H1 (cell line): ENCODE results near the gene ARTN. TPM values are rescaled to one million over a fixed set of nuclear protein-coding genes. Genes with fewer than 3 reads are reported as not detected.

Experiments used
- CTCF ChIA-PET: fragments of 300-600 bp; sonication (Branson Sonifier 250); formaldehyde crosslinking; loops from one replicate; lab custom pipeline; 2021; ENCODE audit not compliant: partially characterized antibody; lab: Charles Lee
- POLR2A ChIA-PET: fragments of 300-600 bp; sonication (Branson Sonifier 250); formaldehyde crosslinking; loops from one replicate; lab custom pipeline; 2021; ENCODE audit warnings: inconsistent platforms; ENCODE audit not compliant: partially characterized antibody; lab: Charles Lee
- DNase-seq, 2 experiments: peaks; one replicate each; pipeline versions ENCODE4 v3.0.0 to v3.0.0-alpha.2; 2010 to 2022; ENCODE audit warnings: low spot score in 2 of 2, low read depth in 1 of 2, mixed read lengths in 1 of 2
- FAIRE-seq: peaks from 2 replicates; lab custom pipeline; 2011; peaks lifted over from hg19 to GRCh38; lab: Jason Lieb, UNC
- H2AFZ ChIP-seq: 2 replicates; pipeline ENCODE4 v1.8.1; 2012; ENCODE audit warnings: low read length, inconsistent platforms
- H2AK5ac ChIP-seq: 2 replicates; pipeline ENCODE4 v1.6.1; 2013; ENCODE audit warnings: low read depth, low read length
- H2BK120ac ChIP-seq: replicated peaks from 2 replicates; pipeline ENCODE3; 2013; ENCODE audit warnings: low read depth, low read length, inconsistent platforms
- H2BK12ac ChIP-seq: 2 replicates; pipeline ENCODE4 v1.6.1; 2013; ENCODE audit warnings: low read depth, low read length
- H2BK15ac ChIP-seq: 2 replicates; pipeline ENCODE4 v1.6.1; 2013; ENCODE audit warnings: low read length
- H2BK20ac ChIP-seq: 2 replicates; pipeline ENCODE4 v1.6.1; 2013; ENCODE audit warnings: low read length
- H2BK5ac ChIP-seq: 2 replicates; pipeline ENCODE4 v1.6.1; 2013; ENCODE audit warnings: low read depth, low read length
- H3K14ac ChIP-seq: 2 replicates; pipeline ENCODE4 v1.6.1; 2013; ENCODE audit warnings: inconsistent platforms; ENCODE audit not compliant: insufficient read length
- H3K18ac ChIP-seq: 2 replicates; pipeline ENCODE4 v1.6.1; 2013; ENCODE audit warnings: low read length; ENCODE audit errors: extremely low read depth
- H3K23ac ChIP-seq: 2 replicates; pipeline ENCODE4 v1.6.1; 2013; ENCODE audit warnings: inconsistent platforms; ENCODE audit not compliant: insufficient read length
- H3K23me2 ChIP-seq: 2 replicates; pipeline ENCODE4 v1.6.1; 2013; ENCODE audit warnings: low read depth, low read length
- H3K27ac ChIP-seq: 2 replicates; pipeline ENCODE4 v1.6.1; 2011; ENCODE audit warnings: low read depth, low read length, inconsistent platforms
- H3K27me3 ChIP-seq, 4 experiments: replicated peaks in 1 of 4; 1 replicate in 1 of 4; 2 replicates in 3 of 4; pipeline versions ENCODE4 v1.6.1 to v1.8.1; 2011 to 2013; ENCODE audit warnings: low read length in 3 of 4, mild to moderate bottlenecking in 3 of 4, inconsistent platforms in 2 of 4, mixed read lengths in 2 of 4, moderate library complexity in 1 of 4; ENCODE audit not compliant: control insufficient read depth in 3 of 4, insufficient read depth in 3 of 4; ENCODE audit errors: extremely low read depth in 1 of 4
- H3K36me3 ChIP-seq, 4 experiments: 2 replicates each; pipeline versions ENCODE4 v1.6.1 to v1.8.1; 2011 to 2013; ENCODE audit warnings: mild to moderate bottlenecking in 4 of 4, low read length in 3 of 4, moderate library complexity in 2 of 4, control low read depth in 1 of 4, inconsistent platforms in 1 of 4; ENCODE audit not compliant: insufficient read depth in 4 of 4, control insufficient read depth in 2 of 4
- H3K4ac ChIP-seq: replicated peaks from 2 replicates; pipeline ENCODE3; 2013; ENCODE audit warnings: low read length, low read depth, mixed read lengths, inconsistent platforms; ENCODE audit not compliant: insufficient read length
- H3K4me1 ChIP-seq, 4 experiments: replicated peaks in 1 of 4; 1 replicate in 1 of 4; 2 replicates in 3 of 4; pipeline versions ENCODE4 v1.6.1 to v1.8.1; 2011 to 2013; ENCODE audit warnings: low read length in 3 of 4, inconsistent platforms in 2 of 4, mixed read lengths in 1 of 4; ENCODE audit not compliant: insufficient read depth in 4 of 4, control insufficient read depth in 3 of 4
- H3K4me2 ChIP-seq, 2 experiments: 2 replicates each; pipeline versions ENCODE4 v1.6.1 to v1.8.1; 2011 to 2013; ENCODE audit warnings: low read depth in 2 of 2, low read length in 2 of 2, control low read depth in 1 of 2, inconsistent platforms in 1 of 2, mild to moderate bottlenecking in 1 of 2; ENCODE audit not compliant: insufficient read depth in 1 of 2
- H3K4me3 ChIP-seq, 4 experiments: fragments of 200-600, 300-600 bp in 1 of 4; sonication (generic), shearing (Covaris generic), sonication (Bioruptor Twin) in 1 of 4; 2 replicates each; pipeline versions ENCODE4 v1.5.1 to v1.8.1; 2011 to 2016; ENCODE audit warnings: low read length in 4 of 4, low read depth in 3 of 4, control low read depth in 2 of 4, inconsistent platforms in 2 of 4, mild to moderate bottlenecking in 2 of 4, mixed read lengths in 1 of 4, moderate library complexity in 1 of 4; ENCODE audit not compliant: insufficient read depth in 2 of 4; ENCODE audit errors: extremely low read depth in 1 of 4
- H3K56ac ChIP-seq: replicated peaks from 2 replicates; pipeline ENCODE3; 2013; ENCODE audit warnings: low read depth, mild to moderate bottlenecking, mixed read lengths, low read length, inconsistent platforms; ENCODE audit not compliant: insufficient read length
- H3K79me1 ChIP-seq: 2 replicates; pipeline ENCODE4 v1.6.1; 2013; ENCODE audit warnings: low read depth, low read length, control low read depth
- H3K79me2 ChIP-seq, 2 experiments: 2 replicates each; pipeline versions ENCODE4 v1.6.1 to v1.8.1; 2012 to 2013; ENCODE audit warnings: low read length in 2 of 2, mild to moderate bottlenecking in 2 of 2, inconsistent platforms in 1 of 2; ENCODE audit not compliant: insufficient read depth in 2 of 2, control insufficient read depth in 1 of 2
- H3K9ac ChIP-seq, 4 experiments: replicated peaks in 1 of 4; 1 replicate in 1 of 4; 2 replicates in 3 of 4; pipeline versions ENCODE4 v1.6.1 to v1.8.1; 2011 to 2013; ENCODE audit warnings: low read depth in 3 of 4, low read length in 3 of 4, control low read depth in 2 of 4, mild to moderate bottlenecking in 2 of 4, moderate library complexity in 2 of 4, inconsistent platforms in 1 of 4; ENCODE audit errors: extremely low read depth in 1 of 4
- H3K9me3 ChIP-seq, 2 experiments: 2 replicates each; pipeline versions ENCODE4 v1.6.1 to v1.8.1; 2012 to 2013; ENCODE audit warnings: mild to moderate bottlenecking in 2 of 2, moderate library complexity in 2 of 2, control low read depth in 1 of 2, inconsistent platforms in 1 of 2, low read depth in 1 of 2, low read length in 1 of 2, mixed read lengths in 1 of 2; ENCODE audit not compliant: insufficient read depth in 2 of 2
- H4K20me1 ChIP-seq, 2 experiments: replicated peaks in 1 of 2; 2 replicates each; pipeline versions ENCODE3 to v1.8.1; 2011 to 2013; ENCODE audit warnings: inconsistent platforms in 2 of 2, low read length in 2 of 2, mild to moderate bottlenecking in 1 of 2; ENCODE audit not compliant: insufficient read depth in 2 of 2, control insufficient read depth in 1 of 2
- H4K5ac ChIP-seq: 2 replicates; pipeline ENCODE4 v1.6.1; 2013; ENCODE audit warnings: low read length, low read depth, mixed read lengths, inconsistent platforms; ENCODE audit not compliant: insufficient read length
- H4K8ac ChIP-seq: 2 replicates; pipeline ENCODE4 v1.8.0; 2013; ENCODE audit warnings: mild to moderate bottlenecking, moderate library complexity, low read length, inconsistent platforms; ENCODE audit not compliant: insufficient read depth; ENCODE audit errors: extremely low read depth
- H4K91ac ChIP-seq: replicated peaks from 2 replicates; pipeline ENCODE3; 2013; ENCODE audit warnings: low read length, mixed read lengths, inconsistent platforms; ENCODE audit not compliant: insufficient read length
- CBX5 ChIP-seq: fragments of 300-800, 300-1000 bp; sonication (generic); IDR thresholded peaks from 2 replicates; pipeline ENCODE4 v1.7.1; 2016; ENCODE audit warnings: antibody characterized with exemption, low read length, low read depth
- CHD1 ChIP-seq: IDR thresholded peaks from 2 replicates; pipeline ENCODE4 v1.6.1; 2012; ENCODE audit warnings: low read depth, low read length, improper control_type of control experiment
- CTBP2 ChIP-seq: IDR thresholded peaks from 2 replicates; pipeline ENCODE4 v1.7.0; 2011; ENCODE audit warnings: borderline replicate concordance, mild to moderate bottlenecking, moderate library complexity, mixed read lengths, low read length; ENCODE audit not compliant: insufficient read depth, insufficient read length
- GABPA ChIP-seq: IDR thresholded peaks from 2 replicates; pipeline ENCODE4 v1.6.1; 2011; ENCODE audit warnings: mild to moderate bottlenecking, low read length, moderate library complexity, borderline replicate concordance; ENCODE audit not compliant: insufficient read depth
- KDM4A ChIP-seq: IDR thresholded peaks from one replicate; pipeline ENCODE4 v1.7.1; 2012; ENCODE audit warnings: low read depth, mild to moderate bottlenecking, moderate library complexity, low read length, inconsistent platforms; ENCODE audit not compliant: severe bottlenecking
- NANOG ChIP-seq: IDR thresholded peaks from 2 replicates; pipeline ENCODE4 v1.6.1; 2011; ENCODE audit warnings: low read length, low read depth, mild to moderate bottlenecking, inconsistent platforms; ENCODE audit not compliant: insufficient read depth, poor library complexity, severe bottlenecking
- RBBP5 ChIP-seq: IDR thresholded peaks from 2 replicates; pipeline ENCODE4 v1.7.1; 2012; ENCODE audit warnings: low read depth, mild to moderate bottlenecking, inconsistent platforms, low read length, moderate library complexity, borderline replicate concordance
- SIN3A ChIP-seq, 2 experiments: IDR thresholded peaks in 1 of 2; conservative IDR thresholded peaks in 1 of 2; 2 replicates each; pipeline ENCODE4 v1.6.1; 2011 to 2012; ENCODE audit warnings: low read length in 2 of 2, improper control_type of control experiment in 1 of 2, low read depth in 1 of 2, mild to moderate bottlenecking in 1 of 2
- SIRT6 ChIP-seq: IDR thresholded peaks from one replicate; pipeline ENCODE4 v1.7.1; 2012; ENCODE audit warnings: low read length, inconsistent platforms
- WGBS, 2 experiments: shearing (Covaris generic) in 1 of 2; methylation state at CpG; one replicate each; pipeline versions ENCODE4 v1.1.6 to v1.1.7; 2013 to 2015; ENCODE audit warnings: low lambda C conversion rate in 2 of 2, mixed read lengths in 2 of 2, inconsistent platforms in 1 of 2, low coverage in 1 of 2, missing lambda C conversion rate in 1 of 2; ENCODE audit not compliant: insufficient replicate concordance in 2 of 2, insufficient coverage in 1 of 2, insufficient read length in 1 of 2; ENCODE audit errors: extremely low coverage in 1 of 2, missing lambda C conversion rate in 1 of 2; 5-methylcytosine and 5-hydroxymethylcytosine counted together
- polyA plus RNA-seq, 7 experiments: library from polyadenylated mRNA; depleted of rRNA in 3 of 7; stranded (reverse) in 5 of 7; unstranded in 2 of 7; fragments of >200 nt in 5 of 7; fragments of 200-250 nt in 2 of 7; gene quantifications; 1 replicate in 5 of 7; 2 replicates in 1 of 7; 4 replicates in 1 of 7; pipeline versions ENCODE4 v1.2.1 to v1.2.3, GENCODE V29; 2011 to 2013; ENCODE audit warnings: missing spikeins in 2 of 7, mixed read lengths in 2 of 7
- total RNA-seq: library from RNA; stranded (reverse); fragmentation: NEBNext Ultra II Directional; extraction: Animal tissue kit (Norgen Biotek cat#: 25700); gene quantifications from 2 replicates; pipeline ENCODE4 v1.2.1, GENCODE V29; 2021
- TF ChIP-seq, protein P1 (sequence below): IDR thresholded peaks from 2 replicates; pipeline ENCODE4 v1.6.1; 2011; ENCODE audit warnings: low read length, improper control_type of control experiment

Gene ARTN
- total and polyA plus RNA-seq, 2 of the 8 experiments (the other 6 are each of a cell fraction or from before 2014, with no cell fraction given), result 13.5 to 22.7 TPM

DNA sequence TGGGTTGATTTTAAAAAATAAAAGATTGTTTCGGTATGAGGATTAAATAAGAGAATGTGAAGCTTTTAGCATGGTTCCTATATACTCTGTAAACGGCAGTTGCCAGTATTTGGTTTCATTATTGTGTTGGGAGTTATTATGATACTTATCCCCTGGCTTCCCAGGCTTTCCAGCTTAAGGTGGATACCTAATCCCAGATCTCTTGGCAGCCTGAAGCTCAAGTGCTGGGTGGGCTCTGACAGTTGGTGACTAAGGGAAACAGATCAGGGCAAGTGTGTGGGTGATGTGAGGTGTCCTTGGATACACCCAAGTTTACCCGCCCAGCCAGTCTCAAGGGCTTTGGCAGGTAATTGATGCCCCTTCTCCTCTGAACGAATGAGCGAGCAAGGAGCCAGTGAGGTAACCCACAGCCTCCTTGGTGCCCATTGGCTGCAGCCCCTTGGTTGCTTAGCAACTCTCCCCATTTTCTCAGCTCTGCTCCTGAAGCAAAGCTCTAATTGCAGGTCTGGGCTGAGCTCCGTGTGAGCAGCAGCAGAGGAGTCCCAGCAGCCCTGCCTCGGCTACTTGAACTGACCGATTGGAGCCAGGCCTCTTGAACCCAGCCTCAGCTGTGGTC, 19.2 kb downstream of the ARTN start:
- Histone ChIP-seq H4K5ac (no peak overlapping the region), H3K36me3 (peaks cover 3 to 10% (median 6%) of the 10 kb centered on the region in 4 experiments; a peak in 4 of 8 replicates), H3K9me3 (no peaks in the 10 kb centered on the region), H3K27ac (no peak overlapping the region), H2BK20ac (no peak overlapping the region), H2BK15ac (no peak overlapping the region), H4K8ac (no peak overlapping the region), H3K23ac (no peak overlapping the region), H3K9ac (no peak overlapping the region), H3K79me1 (peaks cover 3% of the 10 kb centered on the region), H2BK5ac (no peak overlapping the region), H4K20me1 (peaks cover 0 to 9% of the 10 kb centered on the region in 2 experiments), H3K56ac (no peak overlapping the region), H3K14ac (no peak overlapping the region), H3K4ac (no peak overlapping the region), H3K18ac (no peak overlapping the region; the same call in 1 of the 2 replicates), H3K27me3 (no peaks in the 10 kb centered on the region), H2BK12ac (no peak overlapping the region), H4K91ac (no peak overlapping the region), H2BK120ac (no peak overlapping the region), H3K4me1 (peaks cover 0 to 7% (median 5%) of the 10 kb centered on the region in 4 experiments; a peak in 5 of 7 replicates), H3K23me2 (no peaks in the 10 kb centered on the region), H2AFZ (no peak overlapping the region), H3K79me2 (0 out of 4 replicates have a peak, but pooled peaks cover 0 to 4% of the 10 kb centered on the region in 2 experiments), H3K4me2 (peak overlapping the region; percentile 14 to 57; a peak in 3 of 4 replicates), H2AK5ac (no peak overlapping the region), H3K4me3 (no peak overlapping the region)
- DNase-seq (peak in 1 of 2 experiments; percentile 78), FAIRE-seq (peak; percentile 96)
- POLR2A ChIA-PET, result interaction anchor here (0.6 to 2.1 kb wide), 8 partner anchors 10 to 358 kb away, joined by 3 to 10 read pairs (median 4); partner anchors contain the start of genes DPH2 and SLC6A9
- 48 to 94% methylated on average over 1 to 8 of the region's 8 CpGs for WGBS, 2 experiments
- CTCF ChIA-PET, result interaction anchor here (0.6 to 10.8 kb wide), 16 partner anchors 11 to 188 kb away, joined by 3 to 151 read pairs (median 4); partner anchors contain the start of genes ARTN, ATP6V0B and DPH2
- TF ChIP-seq RBBP5, result no peak
- TF ChIP-seq, protein P1, sequence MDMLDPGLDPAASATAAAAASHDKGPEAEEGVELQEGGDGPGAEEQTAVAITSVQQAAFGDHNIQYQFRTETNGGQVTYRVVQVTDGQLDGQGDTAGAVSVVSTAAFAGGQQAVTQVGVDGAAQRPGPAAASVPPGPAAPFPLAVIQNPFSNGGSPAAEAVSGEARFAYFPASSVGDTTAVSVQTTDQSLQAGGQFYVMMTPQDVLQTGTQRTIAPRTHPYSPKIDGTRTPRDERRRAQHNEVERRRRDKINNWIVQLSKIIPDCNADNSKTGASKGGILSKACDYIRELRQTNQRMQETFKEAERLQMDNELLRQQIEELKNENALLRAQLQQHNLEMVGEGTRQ, result no peak
- TF ChIP-seq CBX5, result no peak
- no peak for TF ChIP-seq GABPA
- 0 out of 4 replicates have a peak, but pooled peaks of 1 of the 2 experiments have one; percentile 34 for TF ChIP-seq SIN3A (conservative IDR thresholded peaks at IDR 0.05 in 1 of 2, IDR thresholded peaks at IDR 0.05 in 1 of 2; ENCODE audit: low read depth in 1 of 2, low read length in 2 of 2)
- TF ChIP-seq CTBP2, result no peak
- TF ChIP-seq KDM4A, result no peak
- TF ChIP-seq NANOG, result no peak
- no peak for TF ChIP-seq SIRT6
- no peak for TF ChIP-seq CHD1
